IMR-90 (cell line): ENCODE data around the gene TRA2A.

Source experiments
- CEBPB ChIP-seq: IDR thresholded peaks from 2 replicates; pipeline ENCODE4 v1.6.1; 2012; ENCODE audit warnings: low read depth, low read length, improper control_type of control experiment
- CTCF ChIP-seq: conservative IDR thresholded peaks from 2 replicates; pipeline ENCODE4 v1.5.1; 2012; ENCODE audit warnings: mild to moderate bottlenecking, low read depth, low read length, improper control_type of control experiment
- FOS ChIP-seq: fragments of 150-350 bp; IDR thresholded peaks from 2 replicates; pipeline ENCODE4 v1.6.1; 2016; ENCODE audit warnings: low read depth, low read length
- NFE2L2 ChIP-seq: fragments of 150-350 bp; IDR thresholded peaks from 2 replicates; pipeline ENCODE4 v1.6.1; 2016; ENCODE audit warnings: low read depth, mild to moderate bottlenecking, low read length
- RAD21 ChIP-seq: IDR thresholded peaks from 2 replicates; pipeline ENCODE4 v1.6.1; 2012; ENCODE audit warnings: low read length, improper control_type of control experiment
- RCOR1 ChIP-seq: IDR thresholded peaks from 2 replicates; pipeline ENCODE4 v1.6.1; 2012; ENCODE audit warnings: mild to moderate bottlenecking, low read length, improper control_type of control experiment; ENCODE audit not compliant: insufficient replicate concordance
- RFX5 ChIP-seq: IDR thresholded peaks from 2 replicates; pipeline ENCODE4 v1.8.0; 2012; ENCODE audit warnings: low read depth, mild to moderate bottlenecking, low read length, moderate library complexity
- SMC3 ChIP-seq: fragments of 150-350 bp; IDR thresholded peaks from 2 replicates; pipeline ENCODE4 v1.6.1; 2016; ENCODE audit warnings: low read depth, mild to moderate bottlenecking, antibody characterized with exemption, low read length, moderate library complexity

GRCh38 chr7:23467291-23467805 lies 64.4 kb downstream of the TRA2A start:
- no peak for TF ChIP-seq CTCF
- TF ChIP-seq FOS = no peak
- no peak for TF ChIP-seq RFX5
- no peak for TF ChIP-seq NFE2L2
- no peak for TF ChIP-seq SMC3
- TF ChIP-seq RAD21 = no peak
- no peak for TF ChIP-seq CEBPB
- TF ChIP-seq RCOR1 = no peak
